ENCODE results near the gene MBNL2.

Gene MBNL2

DNA sequence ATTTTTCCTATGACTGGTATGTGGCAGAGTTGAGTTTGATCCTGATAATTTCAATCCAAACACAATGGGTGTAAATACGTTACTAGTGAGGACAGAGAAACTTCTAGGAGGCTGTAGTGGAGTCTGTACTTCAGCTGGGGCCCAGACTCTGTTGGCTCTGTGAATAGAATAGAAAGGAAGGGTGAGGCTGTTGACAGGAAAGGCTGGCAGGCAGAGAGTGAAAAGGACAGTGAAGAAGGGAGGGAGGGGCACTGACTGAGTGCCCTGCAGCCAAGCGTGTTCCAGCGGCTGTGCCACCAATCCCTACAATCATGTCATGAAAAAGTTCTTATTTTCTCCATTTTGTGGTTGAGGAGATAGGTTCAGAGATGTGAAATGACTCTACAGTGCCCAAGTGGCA lies 80.5 kb downstream of the MBNL2 start:
- no peak for DNase-seq (ENCODE audit: low read depth)

DNA sequence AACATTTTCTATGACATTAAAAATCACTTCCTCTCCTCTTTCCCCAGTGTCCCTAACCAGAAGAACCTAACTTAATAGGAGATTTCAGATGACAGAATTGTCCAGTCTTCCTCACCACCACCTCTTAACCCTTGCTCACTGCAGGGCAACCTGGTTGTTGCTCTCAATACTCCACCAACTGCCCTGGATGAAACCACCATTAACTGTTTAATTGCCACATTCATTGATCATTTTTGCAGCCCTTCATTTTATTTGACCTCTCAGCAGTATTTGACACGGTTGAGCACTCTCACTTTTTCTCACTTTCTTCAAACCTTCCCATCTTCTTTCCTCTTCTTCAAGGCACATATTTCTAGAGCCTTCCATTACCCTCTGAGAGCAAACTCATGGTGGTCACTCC lies 84.0 kb downstream of the MBNL2 start:
- no peak for DNase-seq (ENCODE audit: low read depth)

DNA sequence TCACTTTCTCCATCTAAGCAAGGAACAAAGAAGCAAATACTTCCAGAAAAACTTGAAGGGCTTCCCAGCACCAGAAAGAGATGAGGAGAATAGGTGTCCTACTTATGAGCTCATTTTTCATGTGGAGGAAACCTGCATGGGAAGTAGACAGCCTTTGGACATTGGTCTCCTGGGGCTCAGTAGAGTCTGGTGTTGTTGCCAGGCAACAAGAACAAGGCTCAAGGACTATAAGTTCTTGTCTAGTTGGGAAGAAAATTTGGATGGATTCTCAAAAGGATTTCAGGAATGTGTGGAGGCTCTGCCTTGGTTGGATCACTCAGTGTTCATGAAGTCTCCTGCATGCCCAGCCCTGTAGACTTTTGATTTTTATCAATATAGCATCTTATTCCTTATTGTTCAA lies 84.5 kb downstream of the MBNL2 start:
- no peak for DNase-seq (ENCODE audit: low read depth)

DNA sequence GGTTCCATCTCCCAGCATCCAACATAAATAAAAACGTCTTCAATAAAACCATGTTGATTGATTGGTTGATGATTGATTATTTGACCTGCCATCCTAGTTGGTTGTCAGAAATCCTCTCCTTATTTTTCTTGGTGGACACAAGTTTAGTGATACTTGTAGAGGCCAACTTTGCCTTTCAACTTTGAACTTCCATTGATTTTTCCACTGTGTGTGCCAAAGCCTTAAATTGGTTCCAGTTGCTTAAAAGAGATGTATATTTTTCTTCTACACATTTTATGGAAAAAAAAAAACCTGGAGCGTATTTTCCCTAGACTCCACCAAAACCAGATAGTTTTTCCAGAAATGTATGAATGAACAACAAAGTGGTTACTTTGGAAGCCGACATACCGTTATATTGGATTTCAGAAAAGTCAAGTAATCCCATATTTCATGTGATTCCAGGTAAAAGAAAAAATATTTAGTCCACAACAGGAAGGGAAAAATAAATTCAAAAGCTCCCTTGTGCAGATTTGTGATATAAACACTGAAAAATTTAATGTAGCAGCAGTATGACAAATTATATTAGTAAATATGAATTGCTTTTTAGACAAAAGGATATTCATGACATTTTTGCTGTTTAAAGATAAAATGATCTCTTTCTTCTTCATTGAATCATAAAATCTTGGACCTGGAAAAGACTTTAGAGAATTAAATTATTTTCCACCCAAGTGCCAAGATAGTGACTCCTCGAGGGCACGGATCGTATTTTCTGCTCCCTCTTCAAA lies 85.2 kb downstream of the MBNL2 start:
- no peak for DNase-seq (ENCODE audit: low read depth)

DNA sequence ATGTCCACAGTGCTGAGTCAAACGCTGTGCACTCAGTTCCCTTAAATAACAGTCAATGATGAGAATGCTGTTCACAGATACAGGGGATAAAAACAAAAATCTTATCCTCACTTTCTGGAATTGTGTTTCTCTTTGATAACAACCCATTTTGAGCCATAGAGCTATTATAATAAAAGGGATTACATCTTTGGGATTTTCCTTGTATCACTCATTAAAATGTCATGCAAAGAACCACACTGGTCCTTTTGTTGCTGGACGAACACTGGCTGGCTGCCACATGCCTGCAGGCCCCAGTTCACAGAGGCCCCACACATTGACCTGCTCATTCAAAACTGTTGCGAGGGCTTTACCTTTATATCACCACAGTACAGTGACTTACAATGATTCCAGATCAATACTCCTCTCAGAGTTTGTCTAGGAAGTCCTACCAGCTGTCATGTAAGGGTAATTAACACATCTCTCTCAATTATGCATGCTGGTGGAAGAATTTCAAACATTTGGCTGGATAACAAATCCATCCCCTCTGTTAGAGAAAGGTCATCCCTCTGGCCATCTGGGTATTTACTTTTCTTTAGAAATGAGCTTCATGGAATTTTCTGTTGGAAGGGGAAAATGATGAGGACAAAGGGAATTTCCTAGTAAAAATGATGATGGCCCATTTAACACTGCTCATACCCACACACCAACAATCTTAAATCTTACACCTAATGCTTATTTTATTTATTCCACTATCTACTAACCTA lies 85.9 kb downstream of the MBNL2 start:
- no peak for DNase-seq (ENCODE audit: low read depth)

DNA sequence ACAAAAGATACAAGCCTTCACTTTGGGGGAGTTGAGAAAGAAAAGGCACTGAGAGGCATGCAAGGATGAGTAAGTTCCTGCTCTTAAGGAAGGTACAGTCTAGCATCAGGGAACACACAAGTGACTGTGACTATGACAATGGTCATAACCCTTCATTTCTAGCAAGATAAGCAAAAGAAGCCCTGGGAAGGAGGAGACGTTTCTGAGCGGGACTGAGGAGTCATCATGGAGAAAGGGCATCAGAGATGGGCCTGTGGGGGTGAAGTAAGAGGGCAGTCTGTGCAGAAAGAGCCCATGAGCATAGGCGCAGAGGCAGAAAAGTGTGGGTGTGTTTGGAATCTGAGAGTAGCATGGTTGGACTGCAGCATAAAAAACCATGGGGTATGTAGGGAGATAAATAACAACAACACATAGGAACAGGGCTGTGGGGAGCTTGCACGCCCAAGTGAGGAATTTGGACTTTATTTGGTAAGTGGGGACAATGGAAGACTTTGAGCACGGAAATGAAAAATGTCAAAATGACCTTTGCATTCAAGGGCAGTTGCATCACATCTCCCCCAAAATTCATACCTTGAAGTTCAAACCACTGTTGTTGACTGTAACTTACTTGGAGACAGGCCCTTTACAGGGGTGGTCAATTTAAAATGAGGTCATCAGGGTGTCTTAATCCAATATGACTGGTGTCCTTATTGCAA lies 86.7 kb downstream of the MBNL2 start:
- DNase-seq (ENCODE audit: low read depth) = no peak

DNA sequence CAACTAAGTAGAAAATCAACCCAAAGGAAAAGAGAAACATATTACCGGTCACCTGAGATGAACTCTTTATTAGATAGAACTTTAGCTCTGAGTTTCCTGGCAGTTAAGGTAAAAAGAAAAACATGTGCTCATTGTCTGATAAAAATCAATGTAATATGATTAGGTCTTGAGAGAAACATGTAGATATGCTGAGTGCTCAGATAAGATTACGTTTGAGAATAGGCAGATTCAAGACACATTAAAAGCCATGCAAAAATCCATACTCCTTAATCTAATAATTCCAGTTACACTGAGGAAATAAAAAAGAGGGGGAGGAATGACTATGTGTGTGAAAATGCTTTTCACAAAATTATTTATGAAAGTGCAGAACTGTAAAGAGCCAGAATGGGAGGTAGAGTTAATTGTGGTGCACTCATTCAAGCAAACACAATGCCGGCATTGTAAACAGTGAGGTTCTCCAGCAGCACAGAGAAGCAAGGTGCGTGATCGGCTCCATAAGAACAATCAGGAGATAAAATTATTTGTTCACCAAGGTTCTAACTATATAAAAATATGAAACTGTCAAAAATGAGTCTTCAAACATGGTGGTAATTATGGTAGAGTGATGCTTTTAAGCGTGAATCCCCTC lies 88.8 kb downstream of the MBNL2 start:
- no peak for DNase-seq (ENCODE audit: low read depth)

DNA sequence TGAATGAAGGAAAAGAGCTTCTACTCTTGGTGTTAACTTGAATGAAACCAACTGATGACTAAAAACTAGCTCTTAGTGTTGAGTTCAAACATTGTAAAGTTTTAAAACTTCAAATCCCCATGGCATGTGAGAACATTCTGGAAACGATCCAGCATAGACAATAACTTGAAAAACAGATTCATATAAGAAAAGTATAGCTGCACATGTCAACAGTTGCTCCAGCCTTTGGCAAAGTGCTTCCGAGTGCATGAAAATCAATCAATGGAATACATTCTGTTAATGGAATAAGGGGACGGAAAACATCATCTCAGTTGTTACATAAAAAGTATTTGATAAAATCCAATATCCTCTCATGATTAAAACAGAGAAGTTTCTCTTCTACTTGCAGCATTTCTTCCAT lies 89.8 kb downstream of the MBNL2 start:
- DNase-seq (ENCODE audit: low read depth) = no peak

DNA sequence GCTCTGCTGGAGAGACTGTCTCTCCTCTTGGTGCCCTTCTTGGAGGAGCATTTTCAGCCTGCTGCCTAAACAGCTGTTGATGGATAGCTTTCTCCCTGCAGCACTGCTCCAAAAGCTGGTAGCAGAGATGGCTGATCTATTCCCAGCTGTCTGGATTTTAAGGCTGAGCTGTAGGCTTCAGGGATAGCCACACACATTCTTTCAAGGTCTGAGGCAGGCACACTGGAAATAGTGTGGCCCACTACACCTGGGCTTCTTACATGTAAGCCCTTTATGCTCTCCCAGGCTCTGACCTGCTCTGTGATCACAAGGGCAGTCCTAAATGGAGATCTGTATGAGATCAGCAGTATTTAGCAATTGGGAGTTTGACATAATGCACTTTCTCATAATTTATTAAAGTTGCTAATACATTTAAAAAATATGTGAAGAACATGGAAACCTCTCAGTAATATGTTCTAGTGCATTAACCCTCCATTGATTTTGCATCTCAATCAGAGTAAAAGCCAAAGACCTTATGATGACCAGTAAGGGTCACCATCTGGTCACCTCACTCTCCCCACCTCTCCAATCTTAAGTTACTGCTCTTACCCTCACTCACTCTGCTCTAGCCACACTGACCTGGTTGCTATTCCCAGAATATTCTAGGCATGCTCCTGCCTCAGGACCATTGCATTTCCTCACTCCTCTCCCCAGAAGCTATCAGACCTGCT lies 91.6 kb downstream of the MBNL2 start:
- DNase-seq (ENCODE audit: low read depth) = no peak

DNA sequence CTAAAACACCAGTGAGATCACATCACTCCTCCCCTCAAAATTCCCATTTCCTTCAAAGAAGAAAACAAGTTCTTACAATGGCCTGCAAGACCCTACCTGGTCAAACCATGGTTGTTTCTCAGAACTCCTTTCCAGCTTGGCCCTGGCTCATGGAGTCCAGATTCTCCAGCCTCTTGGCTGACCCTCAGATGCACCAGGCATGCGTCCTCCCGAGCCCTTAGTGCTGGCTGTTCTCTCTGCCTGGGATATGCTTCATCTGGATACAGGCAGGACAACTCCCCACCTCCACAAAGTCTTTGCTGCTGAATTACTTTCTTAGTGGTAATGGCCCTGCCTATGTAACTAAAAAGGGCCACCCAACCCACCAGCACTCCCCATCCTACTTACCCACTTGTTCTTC lies 94.3 kb downstream of the MBNL2 start:
- no peak for DNase-seq (ENCODE audit: low read depth)

DNA sequence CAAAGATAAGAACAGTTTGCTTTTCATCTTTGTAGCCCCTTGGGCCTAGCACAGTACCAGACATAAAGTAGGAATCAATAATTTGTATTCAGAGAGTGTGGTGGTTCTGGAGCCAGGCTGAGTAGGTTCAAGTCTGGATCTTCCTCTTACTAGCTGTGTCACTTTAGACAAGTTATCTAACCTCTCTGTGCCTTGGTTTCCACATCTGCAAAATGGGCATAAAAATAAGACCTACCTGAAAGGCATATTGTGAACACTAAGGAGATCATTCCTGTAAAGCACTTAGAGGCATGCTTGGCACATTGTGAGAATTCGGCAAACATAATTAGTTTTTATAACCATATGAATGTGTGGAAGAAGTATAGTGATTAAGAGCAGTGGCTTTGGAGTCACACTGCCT lies 95.8 kb downstream of the MBNL2 start:
- DNase-seq (ENCODE audit: low read depth) = no peak

DNA sequence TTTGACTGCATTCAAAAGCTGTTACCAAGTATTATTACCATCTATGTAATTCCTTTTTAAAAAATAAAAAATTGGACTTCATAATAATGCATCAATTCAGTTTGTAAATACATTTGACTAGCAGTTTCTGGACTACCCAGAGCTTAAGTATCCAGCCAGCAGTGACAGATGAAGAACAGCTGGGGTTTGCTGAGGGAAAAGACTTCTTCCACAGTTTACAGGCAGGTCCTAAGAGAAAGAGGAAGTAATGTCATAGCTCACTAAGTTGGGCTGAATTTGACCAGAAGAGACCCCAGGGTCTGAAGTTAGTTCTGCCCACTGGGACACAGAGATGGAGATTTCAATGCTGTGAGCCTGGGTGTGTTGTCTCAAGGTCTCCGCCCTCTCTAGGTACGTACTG lies 96.4 kb downstream of the MBNL2 start:
- no peak for DNase-seq (ENCODE audit: low read depth)

DNA sequence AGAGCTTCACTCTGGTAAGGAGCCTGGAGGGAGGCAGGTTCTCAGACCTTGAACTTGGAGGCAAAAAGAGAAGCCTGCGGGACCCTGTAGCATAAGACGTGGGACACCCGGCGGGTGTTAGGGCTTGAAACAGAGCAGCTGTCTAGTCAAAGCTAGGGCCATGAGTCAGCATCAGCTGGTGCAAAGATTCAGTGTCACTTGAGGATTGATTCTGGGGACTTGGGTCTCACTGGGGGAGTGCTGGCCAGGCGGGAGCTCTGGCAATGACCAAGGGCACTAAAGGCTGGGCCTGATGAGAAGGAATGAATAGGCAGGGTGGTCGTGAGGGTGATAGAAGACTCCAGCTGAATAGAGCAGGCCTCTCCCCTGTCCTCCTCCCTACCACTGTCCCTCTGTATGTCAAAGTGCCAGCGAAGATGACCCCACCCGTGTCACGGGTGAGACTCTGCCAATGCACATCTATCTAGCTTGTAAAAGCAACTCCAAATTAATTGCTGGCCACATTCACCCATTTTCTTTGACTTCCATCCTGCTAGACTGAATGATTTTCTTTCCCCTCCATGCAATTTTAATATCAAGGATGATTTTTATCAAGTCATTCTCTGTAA lies 97.1 kb downstream of the MBNL2 start:
- DNase-seq (ENCODE audit: low read depth) = no peak

DNA sequence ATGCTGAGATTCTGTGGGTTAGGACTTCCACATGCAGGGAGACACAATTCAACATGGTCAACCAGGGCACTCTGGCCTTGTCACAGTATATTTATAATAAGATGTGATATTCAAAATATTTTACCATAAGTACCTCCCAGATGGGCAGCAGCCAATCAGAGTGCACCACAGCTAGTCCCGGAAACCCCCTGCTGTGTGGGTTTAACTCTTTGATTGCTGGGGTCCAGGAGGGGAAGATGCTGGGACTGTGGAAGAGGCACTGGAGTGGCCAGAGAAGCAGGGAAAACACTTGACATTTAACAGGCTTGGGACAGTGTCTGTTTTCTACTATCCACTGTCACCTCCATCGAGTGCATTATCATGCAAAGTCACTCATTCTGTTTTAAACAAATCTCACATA lies 99.0 kb downstream of the MBNL2 start:
- no peak for DNase-seq (ENCODE audit: low read depth)

DNA sequence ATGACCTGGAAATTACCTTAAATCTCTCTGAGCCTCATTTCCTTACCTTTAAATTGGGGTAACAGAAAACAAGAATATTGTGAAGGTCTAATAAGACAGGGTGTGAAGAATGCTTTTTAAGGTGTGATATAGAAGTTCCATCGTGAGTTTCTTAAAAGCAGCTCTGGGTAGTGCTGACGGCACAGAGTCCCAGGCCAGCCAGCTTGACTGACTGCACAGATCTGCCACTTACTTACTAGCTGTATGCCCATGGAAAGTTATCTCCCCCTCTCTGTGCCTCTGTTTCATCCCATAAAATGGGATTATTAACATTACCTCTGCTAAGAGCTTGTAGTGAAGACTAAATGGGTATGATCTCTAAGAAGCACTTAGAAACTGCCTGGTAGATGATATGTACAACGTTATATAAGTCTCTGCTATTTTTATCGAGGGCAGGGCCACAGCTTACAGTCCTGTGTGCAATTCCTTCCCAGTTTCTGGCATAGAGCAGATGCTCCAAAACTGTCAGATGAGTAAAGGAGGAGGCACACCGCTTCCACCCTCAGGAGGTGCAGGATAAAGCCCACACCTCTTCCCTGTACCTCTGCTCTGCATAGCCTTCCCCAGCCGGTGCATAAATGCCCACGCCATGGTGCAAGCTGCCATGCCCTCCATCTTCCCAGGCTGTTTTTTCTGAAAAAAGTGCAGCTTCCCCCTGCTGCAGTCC lies 99.6 kb downstream of the MBNL2 start:
- DNase-seq (ENCODE audit: low read depth) = no peak

DNA sequence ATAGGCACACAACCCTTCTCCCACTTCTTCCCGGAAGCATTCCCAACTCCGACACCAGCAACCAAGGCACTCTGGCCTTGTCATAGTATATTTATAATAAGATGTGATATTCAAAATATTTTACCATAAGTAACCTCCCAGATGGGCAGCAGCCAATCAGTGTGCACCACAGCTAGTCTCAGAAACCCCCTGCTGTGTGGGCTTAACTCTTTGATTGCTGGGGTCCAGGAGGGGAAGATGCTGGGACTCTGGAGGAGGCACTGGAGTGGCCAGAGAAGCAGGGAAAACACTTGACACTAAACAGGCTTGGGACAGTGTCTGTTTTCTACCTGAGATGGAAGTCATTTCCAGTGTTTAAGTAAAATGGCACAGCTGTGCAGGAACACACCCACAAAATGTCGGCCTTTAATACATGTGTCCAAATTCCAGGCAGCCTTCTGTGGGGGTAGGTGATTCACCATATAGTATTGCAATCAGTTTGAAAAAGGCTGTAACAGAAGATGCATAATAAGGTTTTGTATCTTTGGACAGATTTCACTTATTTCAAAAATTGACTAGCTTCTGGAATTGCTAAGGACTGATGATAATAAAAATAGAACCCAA lies 100.7 kb downstream of the MBNL2 start:
- DNase-seq (ENCODE audit: low read depth) = no peak

DNA sequence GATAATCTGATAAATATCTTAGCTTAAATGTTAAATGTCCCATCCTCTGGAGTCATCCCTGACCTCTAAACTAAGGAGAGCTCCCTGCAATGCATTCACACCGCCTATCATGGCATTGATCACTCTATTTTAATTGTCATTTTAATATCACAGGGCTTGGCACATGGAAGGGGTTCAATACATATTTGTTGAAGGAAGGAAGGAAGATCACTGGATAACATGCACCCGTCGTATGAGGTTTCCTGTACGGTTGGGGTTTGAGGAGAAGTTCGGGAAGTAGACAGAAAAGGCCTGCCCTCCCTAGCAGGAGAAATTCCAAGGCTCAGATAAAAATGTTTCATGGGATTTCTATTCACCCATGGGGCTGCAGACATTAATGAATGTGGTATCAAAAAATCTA lies 102.0 kb downstream of the MBNL2 start:
- DNase-seq (ENCODE audit: low read depth) = no peak

DNA sequence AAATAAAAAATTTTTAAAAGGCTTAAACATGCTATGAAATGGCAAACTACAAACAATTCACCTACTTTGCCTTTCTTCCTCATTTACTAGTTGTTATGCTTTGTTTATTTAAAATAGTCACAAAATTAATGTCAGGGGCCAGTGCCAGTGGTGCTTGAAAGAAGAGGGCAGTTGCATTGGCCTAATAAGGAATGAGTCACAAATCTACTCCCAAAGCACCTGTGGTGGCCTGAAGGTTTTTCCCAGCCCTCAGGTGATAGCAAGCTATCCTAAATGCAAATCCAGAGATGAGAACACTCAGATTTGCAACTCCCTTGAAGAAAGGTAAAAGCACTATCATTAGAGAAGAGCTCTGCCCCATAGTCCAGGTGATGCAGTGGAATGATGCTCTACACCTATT lies 103.6 kb downstream of the MBNL2 start:
- no peak for DNase-seq (ENCODE audit: low read depth)

DNA sequence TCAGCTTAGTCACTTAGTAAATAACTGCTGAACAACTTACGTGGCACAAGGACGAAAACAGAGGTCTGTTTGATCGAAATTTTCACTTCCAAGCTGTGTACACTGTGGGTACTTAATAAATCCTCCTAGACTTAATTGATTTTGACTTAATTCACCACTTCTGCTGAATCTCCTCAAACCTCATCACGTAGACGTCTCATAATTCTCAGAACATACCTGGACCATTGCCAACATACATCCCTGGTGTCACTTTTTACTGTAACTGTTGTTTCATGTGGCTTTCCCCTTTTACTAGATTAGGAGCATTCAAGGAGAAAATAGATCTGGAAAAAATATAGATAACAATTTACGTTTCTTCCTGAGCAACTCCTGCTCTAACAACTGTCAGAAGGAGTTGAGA lies 105.0 kb downstream of the MBNL2 start:
- no peak for DNase-seq (ENCODE audit: low read depth)

DNA sequence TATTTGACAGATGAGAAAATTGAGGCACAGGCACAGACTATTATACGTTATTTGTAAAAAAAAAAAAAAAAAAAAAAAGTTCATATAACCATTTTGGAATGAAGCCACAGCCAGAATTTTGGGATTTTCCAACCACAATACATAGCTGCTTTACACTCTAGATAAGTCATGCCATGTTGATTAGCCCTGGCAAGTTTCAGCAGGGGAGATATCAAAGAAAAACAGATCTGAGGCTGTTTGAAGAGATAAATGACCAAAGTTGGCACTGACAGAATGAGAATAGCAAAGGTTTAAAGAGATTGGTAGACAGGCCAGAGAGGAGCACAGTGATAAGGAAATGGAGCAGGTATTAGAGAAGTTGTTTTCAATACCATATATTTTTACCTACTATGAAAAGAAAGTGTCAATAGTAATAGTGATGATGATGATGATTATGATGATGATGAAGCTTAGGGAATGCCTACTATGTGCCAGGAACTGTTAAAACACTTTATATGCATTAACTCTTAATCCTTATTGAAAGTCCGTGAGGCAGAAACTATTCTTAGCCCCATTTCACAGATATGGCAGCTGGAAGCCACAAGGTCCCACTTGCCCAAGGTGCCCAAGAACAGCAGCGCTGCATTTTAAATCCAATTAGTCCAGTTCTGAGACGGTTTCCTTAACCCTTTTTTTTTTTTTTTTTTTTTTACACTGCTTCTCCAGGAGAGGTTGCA lies 105.5 kb downstream of the MBNL2 start:
- no peak for DNase-seq (ENCODE audit: low read depth)
